ENCODE results near the gene SART3.

The SART3 gene, protein sequence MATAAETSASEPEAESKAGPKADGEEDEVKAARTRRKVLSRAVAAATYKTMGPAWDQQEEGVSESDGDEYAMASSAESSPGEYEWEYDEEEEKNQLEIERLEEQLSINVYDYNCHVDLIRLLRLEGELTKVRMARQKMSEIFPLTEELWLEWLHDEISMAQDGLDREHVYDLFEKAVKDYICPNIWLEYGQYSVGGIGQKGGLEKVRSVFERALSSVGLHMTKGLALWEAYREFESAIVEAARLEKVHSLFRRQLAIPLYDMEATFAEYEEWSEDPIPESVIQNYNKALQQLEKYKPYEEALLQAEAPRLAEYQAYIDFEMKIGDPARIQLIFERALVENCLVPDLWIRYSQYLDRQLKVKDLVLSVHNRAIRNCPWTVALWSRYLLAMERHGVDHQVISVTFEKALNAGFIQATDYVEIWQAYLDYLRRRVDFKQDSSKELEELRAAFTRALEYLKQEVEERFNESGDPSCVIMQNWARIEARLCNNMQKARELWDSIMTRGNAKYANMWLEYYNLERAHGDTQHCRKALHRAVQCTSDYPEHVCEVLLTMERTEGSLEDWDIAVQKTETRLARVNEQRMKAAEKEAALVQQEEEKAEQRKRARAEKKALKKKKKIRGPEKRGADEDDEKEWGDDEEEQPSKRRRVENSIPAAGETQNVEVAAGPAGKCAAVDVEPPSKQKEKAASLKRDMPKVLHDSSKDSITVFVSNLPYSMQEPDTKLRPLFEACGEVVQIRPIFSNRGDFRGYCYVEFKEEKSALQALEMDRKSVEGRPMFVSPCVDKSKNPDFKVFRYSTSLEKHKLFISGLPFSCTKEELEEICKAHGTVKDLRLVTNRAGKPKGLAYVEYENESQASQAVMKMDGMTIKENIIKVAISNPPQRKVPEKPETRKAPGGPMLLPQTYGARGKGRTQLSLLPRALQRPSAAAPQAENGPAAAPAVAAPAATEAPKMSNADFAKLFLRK

GRCh38 chr12:108560752-108561719 is at the start of gene SART3:
TSS of gene SART3 (minus strand) at chr12:108561173. CDS start at chr12:108561154, 19 bp downstream.
- Histone ChIP-seq H3K36me3 (ENCODE audit: control insufficient read depth, insufficient read depth, low read length) (peaks cover 15% of the 10 kb centered on the region), H3K4me3 (replicated peaks; ENCODE audit: low read depth, low read length) (peak within 1 kb of the TSS; percentile 99), H3K27me3 (replicated peaks; ENCODE audit: control insufficient read depth, insufficient read depth, low read length) (no peaks in the 10 kb centered on the region)
- TF ChIP-seq, protein P1, sequence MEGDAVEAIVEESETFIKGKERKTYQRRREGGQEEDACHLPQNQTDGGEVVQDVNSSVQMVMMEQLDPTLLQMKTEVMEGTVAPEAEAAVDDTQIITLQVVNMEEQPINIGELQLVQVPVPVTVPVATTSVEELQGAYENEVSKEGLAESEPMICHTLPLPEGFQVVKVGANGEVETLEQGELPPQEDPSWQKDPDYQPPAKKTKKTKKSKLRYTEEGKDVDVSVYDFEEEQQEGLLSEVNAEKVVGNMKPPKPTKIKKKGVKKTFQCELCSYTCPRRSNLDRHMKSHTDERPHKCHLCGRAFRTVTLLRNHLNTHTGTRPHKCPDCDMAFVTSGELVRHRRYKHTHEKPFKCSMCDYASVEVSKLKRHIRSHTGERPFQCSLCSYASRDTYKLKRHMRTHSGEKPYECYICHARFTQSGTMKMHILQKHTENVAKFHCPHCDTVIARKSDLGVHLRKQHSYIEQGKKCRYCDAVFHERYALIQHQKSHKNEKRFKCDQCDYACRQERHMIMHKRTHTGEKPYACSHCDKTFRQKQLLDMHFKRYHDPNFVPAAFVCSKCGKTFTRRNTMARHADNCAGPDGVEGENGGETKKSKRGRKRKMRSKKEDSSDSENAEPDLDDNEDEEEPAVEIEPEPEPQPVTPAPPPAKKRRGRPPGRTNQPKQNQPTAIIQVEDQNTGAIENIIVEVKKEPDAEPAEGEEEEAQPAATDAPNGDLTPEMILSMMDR (IDR thresholded peaks at IDR 0.05; ENCODE audit: insufficient read depth, low read length, poor library complexity, severe bottlenecking), result no peak
- peak; percentile 86 for DNase-seq (ENCODE audit: extremely low read depth, insufficient read length)

- Histone ChIP-seq H3K27me3 (replicated peaks; ENCODE audit: control insufficient read depth, insufficient read depth, low read length) (no peaks in the 10 kb centered on the region), H3K36me3 (ENCODE audit: control insufficient read depth, insufficient read depth, low read length) (no peaks in the 10 kb centered on the region), H3K4me3 (replicated peaks; ENCODE audit: low read depth, low read length) (no peak overlapping the region)
- DNase-seq (ENCODE audit: extremely low read depth, insufficient read length), result no peak
- TF ChIP-seq, protein P1 (IDR thresholded peaks at IDR 0.05; ENCODE audit: insufficient read depth, low read length, poor library complexity, severe bottlenecking), result no peak
Observed at GRCh38 chr12:108610336-108610815, 49.4 kb upstream of the SART3 start.

- TF ChIP-seq, protein P1 (IDR thresholded peaks at IDR 0.05; ENCODE audit: insufficient read depth, low read length, poor library complexity, severe bottlenecking), result no peak
- no peak overlapping the region for H3K4me3 ChIP-seq (replicated peaks; ENCODE audit: low read depth, low read length)
- no peaks in the 10 kb centered on the region for H3K36me3 ChIP-seq (ENCODE audit: control insufficient read depth, insufficient read depth, low read length)
- no peak for DNase-seq (ENCODE audit: extremely low read depth, insufficient read length)
- no peaks in the 10 kb centered on the region for H3K27me3 ChIP-seq (replicated peaks; ENCODE audit: control insufficient read depth, insufficient read depth, low read length)
Observed at GRCh38 chr12:108609537-108610335, 48.8 kb upstream of the SART3 start.

GRCh38 chr12:108608616-108609015 is 47.6 kb upstream of the SART3 start:
- no peak for DNase-seq (ENCODE audit: extremely low read depth, insufficient read length)
- Histone ChIP-seq H3K4me3 (replicated peaks; ENCODE audit: low read depth, low read length) (no peak overlapping the region), H3K27me3 (replicated peaks; ENCODE audit: control insufficient read depth, insufficient read depth, low read length) (no peaks in the 10 kb centered on the region), H3K36me3 (ENCODE audit: control insufficient read depth, insufficient read depth, low read length) (no peaks in the 10 kb centered on the region)
- TF ChIP-seq, protein P1 (IDR thresholded peaks at IDR 0.05; ENCODE audit: insufficient read depth, low read length, poor library complexity, severe bottlenecking), result no peak
